ENCODE results near the gene OR4K5. TPM values are rescaled to one million over a fixed set of nuclear protein-coding genes. Genes with fewer than 3 reads are reported as not detected.

The OR4K5 gene
- total RNA-seq, 2 experiments from 2014 or later, result not detected

DNA sequence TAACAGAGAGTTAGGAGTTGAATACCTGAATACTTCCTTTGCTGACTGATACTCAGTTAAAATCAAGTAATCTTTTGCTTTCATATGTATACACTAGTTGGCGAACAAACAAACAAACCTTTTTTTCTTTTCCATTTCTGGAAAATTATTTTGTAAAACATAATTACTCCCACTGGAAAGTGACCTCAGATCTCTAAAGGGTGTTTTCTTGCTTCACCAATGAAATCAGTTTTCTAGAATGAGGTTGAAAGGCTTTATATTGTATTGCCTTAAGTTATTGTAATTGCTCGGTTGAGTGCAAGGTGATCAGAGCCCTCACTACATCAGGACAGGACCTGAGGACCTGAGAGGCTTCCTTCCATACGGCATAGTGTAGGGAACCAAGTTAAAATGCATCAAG is 10.2 kb downstream of the OR4K5 start, which contains the start of gene OR4K1:
OR4K1 (plus strand) TSS at position 301 of the 400 bp plus-strand sequence. CDS start 4,750 bp downstream, outside the sequence.
- Mint-ChIP-seq H3K36me3 (ENCODE audit: low read depth) (no peaks in the 10 kb centered on the region), H3K4me3 (no peak within 1 kb of the TSS), H3K27me3 (no peaks in the 10 kb centered on the region), H3K27ac (no peak within 1 kb of the TSS), H3K9me3 (no peaks in the 10 kb centered on the region), H3K4me1 (ENCODE audit: low read depth) (no peaks in the 10 kb centered on the region)
- H3K27me3 ChIP-seq (ENCODE audit: control insufficient read depth in 1 of 2, insufficient read depth in 2 of 2, low read length in 2 of 2), result no peaks in the 10 kb centered on the region
- H3K4me3 ChIP-seq (ENCODE audit: low read length), result no peak within 1 kb of the TSS
- no peak for ATAC-seq (ENCODE audit: poor library complexity)
- TF ChIP-seq, protein P1, sequence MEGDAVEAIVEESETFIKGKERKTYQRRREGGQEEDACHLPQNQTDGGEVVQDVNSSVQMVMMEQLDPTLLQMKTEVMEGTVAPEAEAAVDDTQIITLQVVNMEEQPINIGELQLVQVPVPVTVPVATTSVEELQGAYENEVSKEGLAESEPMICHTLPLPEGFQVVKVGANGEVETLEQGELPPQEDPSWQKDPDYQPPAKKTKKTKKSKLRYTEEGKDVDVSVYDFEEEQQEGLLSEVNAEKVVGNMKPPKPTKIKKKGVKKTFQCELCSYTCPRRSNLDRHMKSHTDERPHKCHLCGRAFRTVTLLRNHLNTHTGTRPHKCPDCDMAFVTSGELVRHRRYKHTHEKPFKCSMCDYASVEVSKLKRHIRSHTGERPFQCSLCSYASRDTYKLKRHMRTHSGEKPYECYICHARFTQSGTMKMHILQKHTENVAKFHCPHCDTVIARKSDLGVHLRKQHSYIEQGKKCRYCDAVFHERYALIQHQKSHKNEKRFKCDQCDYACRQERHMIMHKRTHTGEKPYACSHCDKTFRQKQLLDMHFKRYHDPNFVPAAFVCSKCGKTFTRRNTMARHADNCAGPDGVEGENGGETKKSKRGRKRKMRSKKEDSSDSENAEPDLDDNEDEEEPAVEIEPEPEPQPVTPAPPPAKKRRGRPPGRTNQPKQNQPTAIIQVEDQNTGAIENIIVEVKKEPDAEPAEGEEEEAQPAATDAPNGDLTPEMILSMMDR (IDR thresholded peaks at IDR 0.05), result no peak
- H3K4me1 ChIP-seq (ENCODE audit: insufficient read depth, low read length), result no peaks in the 10 kb centered on the region
- no peaks in the 10 kb centered on the region for H3K36me3 ChIP-seq (ENCODE audit: insufficient read depth, low read length)
- no peak for DNase-seq
- H3K27ac ChIP-seq (ENCODE audit: low read depth in 1 of 2, low read length in 2 of 2), result no peak within 1 kb of the TSS
- ChIA-PET CTCF (no interaction called here), POLR2A (no interaction called here)
- H3K9me3 ChIP-seq (ENCODE audit: control insufficient read depth in 1 of 2, insufficient read depth in 1 of 2, low read length in 2 of 2), result no peaks in the 10 kb centered on the region
- intact Hi-C loops (cut with DNase I, micrococcal nuclease), result no loop called here

DNA sequence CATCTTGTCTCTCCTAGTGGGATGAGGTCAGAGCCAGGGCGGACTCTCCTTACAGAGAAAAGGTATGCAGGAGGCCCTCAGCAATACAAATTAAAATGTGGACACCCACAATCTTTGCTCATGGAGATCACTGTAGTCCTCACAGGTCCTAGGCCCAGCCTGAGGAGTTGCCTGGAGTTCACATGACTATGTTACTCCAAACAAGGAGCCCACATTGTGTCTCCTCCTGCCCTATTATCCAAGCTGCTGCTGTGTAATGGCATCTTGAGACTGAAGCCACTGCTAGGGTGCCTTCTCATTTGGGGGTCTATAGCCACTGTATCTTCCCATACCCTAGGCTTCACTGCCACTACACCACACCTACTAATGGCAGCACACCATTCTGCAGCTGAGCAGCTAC is 21.3 kb downstream of the OR4K5 start:
- no peak for DNase-seq
- Histone ChIP-seq H3K9me3 (ENCODE audit: control insufficient read depth in 1 of 2, insufficient read depth in 1 of 2, low read length in 2 of 2) (no peaks in the 10 kb centered on the region), H3K27me3 (ENCODE audit: control insufficient read depth in 1 of 2, insufficient read depth in 2 of 2, low read length in 2 of 2) (no peaks in the 10 kb centered on the region), H3K27ac (ENCODE audit: low read depth in 1 of 2, low read length in 2 of 2) (no peak overlapping the region), H3K4me1 (ENCODE audit: insufficient read depth, low read length) (no peaks in the 10 kb centered on the region), H3K36me3 (ENCODE audit: insufficient read depth, low read length) (no peaks in the 10 kb centered on the region), H3K4me3 (ENCODE audit: low read length) (no peak overlapping the region)
- no peak for ATAC-seq (ENCODE audit: poor library complexity)
- peaks cover 2% of the 10 kb centered on the region for H3K9me3 Mint-ChIP-seq
- intact Hi-C loops (cut with DNase I, micrococcal nuclease), result no loop called here
- CTCF ChIA-PET, result no interaction called here
- no peaks in the 10 kb centered on the region for H3K4me1 Mint-ChIP-seq (ENCODE audit: low read depth)
- TF ChIP-seq, protein P1 (IDR thresholded peaks at IDR 0.05), result no peak
- POLR2A ChIA-PET, result no interaction called here
- no peak overlapping the region for H3K27ac Mint-ChIP-seq
- no peaks in the 10 kb centered on the region for H3K36me3 Mint-ChIP-seq (ENCODE audit: low read depth)
- no peak overlapping the region for H3K4me3 Mint-ChIP-seq
- no peaks in the 10 kb centered on the region for H3K27me3 Mint-ChIP-seq

DNA sequence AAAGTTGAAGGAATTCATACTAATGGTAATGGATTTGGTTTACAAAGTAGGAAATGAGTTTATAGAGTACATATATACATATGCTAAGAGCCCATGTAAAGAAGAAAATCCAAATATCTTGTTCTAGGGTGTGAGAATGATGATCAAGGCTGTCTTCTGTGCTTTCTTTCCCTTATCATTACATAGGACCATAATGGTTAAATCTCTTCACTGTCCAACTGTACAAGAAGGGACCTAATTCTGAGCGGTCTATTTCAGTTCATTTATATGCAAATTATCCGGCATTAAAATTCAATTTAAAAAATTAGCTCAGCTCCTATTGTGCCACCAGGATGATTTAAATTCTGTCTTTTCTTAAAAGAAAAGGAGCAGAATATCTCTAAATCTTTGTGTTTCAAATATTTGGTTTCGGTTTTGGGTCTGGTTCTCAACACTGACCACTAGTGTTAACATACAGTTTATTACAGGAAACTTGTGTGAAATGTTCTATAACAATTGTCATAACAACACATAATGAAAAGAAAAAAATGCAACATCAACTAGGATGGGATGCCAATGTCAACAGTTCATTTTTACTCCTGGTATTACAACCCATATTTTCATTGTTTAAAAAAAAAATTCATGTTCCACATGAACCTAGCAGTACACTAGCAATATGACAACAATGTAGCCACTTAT is 27.1 kb downstream of the OR4K5 start:
- Mint-ChIP-seq H3K27me3 (no peaks in the 10 kb centered on the region), H3K36me3 (ENCODE audit: low read depth) (no peaks in the 10 kb centered on the region), H3K4me1 (ENCODE audit: low read depth) (no peaks in the 10 kb centered on the region), H3K9me3 (peaks cover 5% of the 10 kb centered on the region), H3K27ac (no peak overlapping the region), H3K4me3 (no peak overlapping the region)
- DNase-seq (peak in 1 of 14 experiments; percentile 33), ATAC-seq (ENCODE audit: poor library complexity) (no peak)
- Histone ChIP-seq H3K27me3 (ENCODE audit: control insufficient read depth in 1 of 2, insufficient read depth in 2 of 2, low read length in 2 of 2) (no peaks in the 10 kb centered on the region), H3K27ac (ENCODE audit: low read depth in 1 of 2, low read length in 2 of 2) (no peak overlapping the region), H3K36me3 (ENCODE audit: insufficient read depth, low read length) (no peaks in the 10 kb centered on the region), H3K9me3 (ENCODE audit: control insufficient read depth in 1 of 2, insufficient read depth in 1 of 2, low read length in 2 of 2) (peaks cover 0 to 4% of the 10 kb centered on the region in 2 experiments), H3K4me1 (ENCODE audit: insufficient read depth, low read length) (no peaks in the 10 kb centered on the region), H3K4me3 (ENCODE audit: low read length) (no peak overlapping the region)
- intact Hi-C loops (cut with DNase I, micrococcal nuclease), result no loop called here
- CTCF ChIA-PET, result no interaction called here
- POLR2A ChIA-PET, result no interaction called here
- TF ChIP-seq, protein P1 (IDR thresholded peaks at IDR 0.05), result no peak

Measured in CD4-positive, alpha-beta T cell (primary cell).